OCI-LY7 (cell line): ENCODE measurements around the gene RC3H1. TPM values are rescaled to one million over a fixed set of nuclear protein-coding genes. Genes with fewer than 3 reads are reported as not detected.
A peak's percentile ranks its signal among the peaks of the same experiment; 100 is the strongest.
"Not testable (repeated sequence)": the region's sequence is repeated elsewhere in the genome, so short reads cannot be mapped to it uniquely, and the experiment has no call there.

Experiments used
- BruUV-seq: library from RNA; stranded (reverse); fragments of 400-500 nt; replicated peaks from 2 replicates; lab custom pipeline; 2021; lab: Mats Ljungman, UMichigan
- CTCF ChIA-PET: fragments of 300-600 bp; sonication (Branson Sonifier 250); formaldehyde crosslinking; loops from one replicate; lab custom pipeline; 2022; ENCODE audit warnings: antibody characterized with exemption; ENCODE audit not compliant: unreplicated experiment; lab: Charles Lee
- POLR2A ChIA-PET: fragments of 300-600 bp; sonication (Branson Sonifier 250); formaldehyde crosslinking; loops from one replicate; lab custom pipeline; 2022; ENCODE audit warnings: antibody characterized with exemption; lab: Charles Lee
- DNase-seq: peaks from one replicate; pipeline ENCODE4 v3.0.0-alpha.2; 2015; ENCODE audit warnings: low spot score
- H2AFZ ChIP-seq: fragments of 200-600 bp; sonication (generic), shearing (Covaris generic); 2 replicates; pipeline ENCODE4 v1.6.1; 2014; ENCODE audit warnings: mild to moderate bottlenecking, antibody characterized with exemption, low read length, moderate library complexity
- H3K27ac ChIP-seq: fragments of 200-600 bp; sonication (generic); 2 replicates; pipeline ENCODE4 v1.5.1; 2014; ENCODE audit warnings: mixed run types, low read depth, mild to moderate bottlenecking, moderate library complexity, low read length, inconsistent platforms; ENCODE audit not compliant: poor library complexity, severe bottlenecking
- H3K36me3 ChIP-seq: fragments of 200-600 bp; sonication (generic); 2 replicates; pipeline ENCODE4 v1.6.1; 2014; ENCODE audit warnings: mild to moderate bottlenecking, antibody characterized with exemption, low read length, moderate library complexity, mixed read lengths; ENCODE audit not compliant: insufficient read depth
- H3K4me1 ChIP-seq: fragments of 200-600 bp; sonication (generic); 2 replicates; pipeline ENCODE4 v1.5.1; 2014; ENCODE audit warnings: mild to moderate bottlenecking, low read length; ENCODE audit not compliant: insufficient read depth, poor library complexity, severe bottlenecking
- H3K4me2 ChIP-seq: fragments of 200-600 bp; sonication (generic); 2 replicates; pipeline ENCODE4 v1.6.1; 2014; ENCODE audit warnings: mild to moderate bottlenecking, low read length
- H3K4me3 ChIP-seq: fragments of 200-600 bp; sonication (generic); 2 replicates; pipeline ENCODE4 v1.5.1; 2014; ENCODE audit warnings: mild to moderate bottlenecking, low read depth, low read length; ENCODE audit not compliant: poor library complexity, severe bottlenecking
- H3K79me2 ChIP-seq: fragments of 200-600 bp; sonication (generic); 2 replicates; pipeline ENCODE4 v1.6.1; 2016; ENCODE audit warnings: low read depth, mild to moderate bottlenecking, low read length, moderate library complexity, mixed read lengths; ENCODE audit not compliant: insufficient read depth
- H3K9me2 ChIP-seq: fragments of 200-600 bp; sonication (generic); 2 replicates; pipeline ENCODE4 v1.6.1; 2016; ENCODE audit warnings: mild to moderate bottlenecking, low read length, mixed read lengths; ENCODE audit not compliant: insufficient read depth
- H3K9me3 ChIP-seq: fragments of 200-600 bp; sonication (generic); 2 replicates; pipeline ENCODE4 v1.6.1; 2014; ENCODE audit warnings: mild to moderate bottlenecking, mixed run types, low read length, mixed read lengths
- H4K20me1 ChIP-seq: fragments of 200-600 bp; sonication (generic); 2 replicates; pipeline ENCODE4 v1.6.1; 2014; ENCODE audit warnings: mild to moderate bottlenecking, antibody characterized with exemption, low read length, moderate library complexity, mixed read lengths; ENCODE audit not compliant: insufficient read depth
- EZH2phosphoT487 ChIP-seq: fragments of 200-600 bp; sonication (generic); IDR thresholded peaks from 2 replicates; pipeline ENCODE4 v1.6.1; 2018; ENCODE audit warnings: low read depth, borderline replicate concordance, mild to moderate bottlenecking, mixed run types, antibody characterized with exemption, low read length, moderate library complexity, mixed read lengths
- intact Hi-C: fragments of 100-400 bp; cut with micrococcal nuclease; formaldehyde crosslinking; loops from one replicate; pipeline ENCODE4 v1.10.0; 2022; ENCODE audit not compliant: unreplicated experiment
- total RNA-seq, 2 experiments: library from RNA; depleted of rRNA in 1 of 2; stranded (reverse); fragments of >200 nt in 1 of 2; shearing (Covaris generic) in 1 of 2; gene quantifications; 2 replicates each; pipeline ENCODE4 v1.2.3, GENCODE V29; 2014 to 2022
- TF ChIP-seq, protein P1 (sequence below): fragments of 200-600 bp; sonication (generic); conservative IDR thresholded peaks from 2 replicates; pipeline ENCODE4 v1.5.1; 2014; ENCODE audit warnings: mild to moderate bottlenecking, antibody characterized with exemption, low read length, moderate library complexity, mixed read lengths

Gene RC3H1
- total RNA-seq, 2 experiments from 2014 or later = 21.0 to 34.0 TPM

DNA sequence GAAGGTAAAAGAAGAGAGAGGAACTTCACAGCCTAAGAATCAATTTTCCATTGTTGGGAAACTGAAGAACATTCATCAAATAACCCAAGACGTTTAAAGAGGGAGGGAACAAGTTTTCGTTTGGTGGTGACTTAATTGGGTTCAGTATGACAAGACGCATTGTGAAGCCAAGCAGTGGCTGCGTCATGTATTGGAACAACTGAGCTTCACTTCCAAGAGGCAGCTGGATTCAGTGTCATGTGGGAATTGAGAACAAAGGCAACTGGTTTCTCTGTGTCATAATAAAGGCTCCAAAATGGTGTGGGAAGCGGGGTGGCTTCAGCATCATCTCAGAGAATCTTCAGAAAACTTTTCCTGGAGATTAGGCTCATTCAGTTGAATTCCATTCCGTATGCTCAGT, 29.8 kb upstream of the RC3H1 start:
- CTCF ChIA-PET = no interaction called here
- Histone ChIP-seq H2AFZ (no peak overlapping the region), H3K4me3 (no peak overlapping the region), H3K36me3 (no peaks in the 10 kb centered on the region), H4K20me1 (no peaks in the 10 kb centered on the region), H3K4me2 (no peak overlapping the region), H3K4me1 (no peaks in the 10 kb centered on the region), H3K27ac (no peak overlapping the region), H3K9me2 (no peaks in the 10 kb centered on the region), H3K79me2 (no peaks in the 10 kb centered on the region), H3K9me3 (no peaks in the 10 kb centered on the region)
- no TSS peak for BruUV-seq
- intact Hi-C loops = no loop called here
- no peak for DNase-seq
- POLR2A ChIA-PET = interaction anchor here (0.7 kb wide), 1 partner anchor 13 kb away, joined by 3 read pairs; no protein-coding TSS in a partner anchor
- no peak for TF ChIP-seq EZH2phosphoT487
- TF ChIP-seq, protein P1, sequence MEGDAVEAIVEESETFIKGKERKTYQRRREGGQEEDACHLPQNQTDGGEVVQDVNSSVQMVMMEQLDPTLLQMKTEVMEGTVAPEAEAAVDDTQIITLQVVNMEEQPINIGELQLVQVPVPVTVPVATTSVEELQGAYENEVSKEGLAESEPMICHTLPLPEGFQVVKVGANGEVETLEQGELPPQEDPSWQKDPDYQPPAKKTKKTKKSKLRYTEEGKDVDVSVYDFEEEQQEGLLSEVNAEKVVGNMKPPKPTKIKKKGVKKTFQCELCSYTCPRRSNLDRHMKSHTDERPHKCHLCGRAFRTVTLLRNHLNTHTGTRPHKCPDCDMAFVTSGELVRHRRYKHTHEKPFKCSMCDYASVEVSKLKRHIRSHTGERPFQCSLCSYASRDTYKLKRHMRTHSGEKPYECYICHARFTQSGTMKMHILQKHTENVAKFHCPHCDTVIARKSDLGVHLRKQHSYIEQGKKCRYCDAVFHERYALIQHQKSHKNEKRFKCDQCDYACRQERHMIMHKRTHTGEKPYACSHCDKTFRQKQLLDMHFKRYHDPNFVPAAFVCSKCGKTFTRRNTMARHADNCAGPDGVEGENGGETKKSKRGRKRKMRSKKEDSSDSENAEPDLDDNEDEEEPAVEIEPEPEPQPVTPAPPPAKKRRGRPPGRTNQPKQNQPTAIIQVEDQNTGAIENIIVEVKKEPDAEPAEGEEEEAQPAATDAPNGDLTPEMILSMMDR = no peak

DNA sequence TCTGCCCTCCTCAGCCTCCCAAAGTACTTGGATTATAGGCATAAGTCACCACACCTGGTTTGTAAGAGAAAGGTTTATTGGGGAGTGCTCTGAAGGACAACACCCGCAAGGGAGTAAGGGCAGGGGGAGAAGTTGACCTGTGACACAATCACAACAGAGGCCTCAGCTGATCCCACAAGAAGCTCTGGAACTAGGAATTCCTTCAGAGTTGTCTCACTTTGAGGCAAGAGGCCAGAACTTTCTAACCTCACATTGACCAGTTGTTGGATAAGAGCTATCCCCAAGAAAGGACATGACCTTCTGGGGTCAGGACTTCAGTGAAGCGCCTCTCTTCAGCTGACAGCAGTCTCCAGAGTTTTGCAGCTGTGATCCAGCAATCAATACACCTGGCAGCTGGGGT, 27.4 kb upstream of the RC3H1 start:
- Histone ChIP-seq H4K20me1 (no peaks in the 10 kb centered on the region), H3K4me3 (no peak overlapping the region), H3K9me3 (no peaks in the 10 kb centered on the region), H3K79me2 (no peaks in the 10 kb centered on the region), H2AFZ (no peak overlapping the region), H3K36me3 (no peaks in the 10 kb centered on the region), H3K9me2 (no peaks in the 10 kb centered on the region), H3K4me1 (no peaks in the 10 kb centered on the region), H3K4me2 (no peak overlapping the region), H3K27ac (no peak overlapping the region)
- POLR2A ChIA-PET = interaction anchor here (0.6 kb wide), 1 partner anchor 23 kb away, joined by 3 read pairs; no protein-coding TSS in a partner anchor
- no TSS peak for BruUV-seq
- TF ChIP-seq EZH2phosphoT487 = no peak
- TF ChIP-seq, protein P1 = no peak
- CTCF ChIA-PET = no interaction called here
- intact Hi-C loops = no loop called here
- DNase-seq = no peak

DNA sequence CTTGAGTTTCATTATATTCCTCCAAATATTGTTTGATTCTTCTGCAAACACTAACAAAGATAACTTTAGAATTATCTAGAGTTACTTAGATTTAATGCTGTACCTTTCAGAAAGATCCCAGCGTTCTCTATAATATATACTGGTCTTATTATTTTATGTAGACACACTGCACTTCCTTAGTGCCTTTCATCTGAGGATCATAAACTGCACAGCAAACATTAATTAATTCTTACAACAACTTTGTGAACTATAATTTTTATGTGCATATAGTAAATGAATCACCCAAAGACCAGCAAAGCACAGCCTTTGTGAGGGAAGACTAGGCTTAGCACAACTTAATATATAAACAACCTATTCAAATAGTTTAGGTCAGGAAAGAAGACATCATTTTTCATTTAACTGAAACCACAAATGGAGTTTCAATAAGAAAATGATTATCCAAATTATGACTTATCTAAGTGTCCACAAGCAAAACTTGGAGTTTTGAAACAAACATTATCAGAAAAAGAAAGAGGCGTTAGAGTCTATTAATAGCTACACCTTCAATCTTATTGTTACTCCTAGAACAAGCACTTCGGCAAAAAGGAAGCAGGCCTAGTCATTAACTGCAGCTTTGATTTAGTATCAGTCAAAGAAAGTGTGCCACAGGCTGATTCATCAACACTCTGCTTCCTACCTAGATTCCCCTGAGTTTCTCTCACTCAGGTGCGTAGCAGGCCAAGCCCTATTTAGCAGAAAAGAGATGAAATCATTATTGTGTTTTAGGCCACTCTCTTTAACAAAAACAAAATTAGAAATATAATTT, 22.5 kb upstream of the RC3H1 start:
- Histone ChIP-seq H3K27ac (no peak overlapping the region), H4K20me1 (no peaks in the 10 kb centered on the region), H3K9me2 (no peaks in the 10 kb centered on the region), H3K4me1 (no peaks in the 10 kb centered on the region), H3K36me3 (no peaks in the 10 kb centered on the region), H3K4me2 (no peak overlapping the region), H3K79me2 (no peaks in the 10 kb centered on the region), H3K9me3 (no peaks in the 10 kb centered on the region), H3K4me3 (no peak overlapping the region), H2AFZ (0 out of 2 replicates have a peak overlapping the region, but pooled peaks have one; percentile 7)
- BruUV-seq = no TSS peak
- CTCF ChIA-PET = no interaction called here
- no peak for TF ChIP-seq EZH2phosphoT487
- TF ChIP-seq, protein P1 = no peak
- POLR2A ChIA-PET = interaction anchor here (0.8 to 1.2 kb wide), 2 partner anchors 9 to 174 kb away, joined by 3 to 4 read pairs; no protein-coding TSS in a partner anchor
- DNase-seq = no peak
- intact Hi-C loops = no loop called here

DNA sequence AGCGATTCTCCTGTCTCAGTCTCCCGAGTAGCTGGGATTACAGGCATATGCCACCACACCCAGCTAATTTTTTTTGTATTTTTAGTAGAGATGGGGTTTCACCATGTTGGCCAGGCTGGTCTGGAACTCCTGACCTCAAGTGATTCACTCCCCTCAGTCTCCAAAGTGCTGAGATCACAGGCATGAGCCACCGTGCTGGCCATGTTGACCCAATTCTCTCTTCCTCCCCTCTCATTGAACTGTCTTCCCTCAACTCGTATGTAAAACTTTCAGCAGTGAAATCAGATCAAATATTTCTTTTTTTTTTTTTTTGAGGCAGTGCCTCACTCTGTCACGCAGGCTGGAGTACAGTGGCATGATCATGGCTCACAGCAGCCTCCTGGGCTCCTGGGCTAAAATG, 20.4 kb upstream of the RC3H1 start:
- H3K27ac ChIP-seq, H3K9me3 ChIP-seq, H3K36me3 ChIP-seq, H3K4me1 ChIP-seq, intact Hi-C loops, H3K79me2 ChIP-seq, POLR2A ChIA-PET, H2AFZ ChIP-seq, BruUV-seq, H3K4me3 ChIP-seq, DNase-seq, H4K20me1 ChIP-seq, H3K4me2 ChIP-seq, CTCF ChIA-PET, H3K9me2 ChIP-seq: not testable (repeated sequence)
